Sigmoid colon (tissue), 7 donors: ENCODE results near the gene IGSF21. TPM values are rescaled to one million over a fixed set of nuclear protein-coding genes. Genes with fewer than 3 reads are reported as not detected.

Experiments used
- DNase-seq: peaks from one replicate; pipeline ENCODE4 v3.0.0-alpha.2; 2019
- H3K27ac ChIP-seq, 4 donors: fragments of 200-600 bp; sonication (generic); one replicate each; pipeline ENCODE4 v1.5.1; 2016 to 2019; ENCODE audit warnings: mild to moderate bottlenecking in 1 of 4
- H3K27me3 ChIP-seq, 3 donors: fragments of 200-600 bp; sonication (generic); one replicate each; pipeline ENCODE4 v1.5.1; 2019; ENCODE audit warnings: mild to moderate bottlenecking in 1 of 3
- H3K36me3 ChIP-seq, 4 donors: fragments of 200-600 bp; sonication (generic); one replicate each; pipeline ENCODE4 v1.5.1; 2016 to 2019
- H3K4me1 ChIP-seq, 4 donors: fragments of 200-600 bp; sonication (generic); one replicate each; pipeline ENCODE4 v1.5.1; 2017 to 2019
- H3K4me3 ChIP-seq, 4 donors: fragments of 200-600 bp; sonication (generic); one replicate each; pipeline ENCODE4 v1.5.1; 2017 to 2019; ENCODE audit warnings: mild to moderate bottlenecking in 2 of 4, moderate library complexity in 1 of 4
- H3K9me3 ChIP-seq, 4 donors: fragments of 200-600 bp in 3 of 4; sonication (generic) in 3 of 4; one replicate each; pipeline versions ENCODE4 v1.5.1 to v1.6.1; 2013 to 2019
- CTCF ChIP-seq, 4 experiments: fragments of 450-650 bp in 3 of 4; fragments of 200-600 bp in 1 of 4; IDR thresholded peaks; one replicate each; pipeline ENCODE4 v1.5.1; 2016 to 2019; ENCODE audit warnings: antibody characterized with exemption in 4 of 4, mild to moderate bottlenecking in 3 of 4, moderate library complexity in 2 of 4
- EP300 ChIP-seq, 4 donors: sonication (generic); formaldehyde crosslinking; IDR thresholded peaks; one replicate each; pipeline ENCODE4 v1.6.1; 2017; ENCODE audit warnings: antibody characterized with exemption in 4 of 4
- POLR2A ChIP-seq, 2 donors: fragments of 450-650 bp; IDR thresholded peaks; one replicate each; pipeline ENCODE4 v1.6.1; 2016; ENCODE audit warnings: antibody characterized with exemption in 2 of 2, mild to moderate bottlenecking in 2 of 2, moderate library complexity in 2 of 2
- POLR2AphosphoS5 ChIP-seq, 4 donors: sonication (generic); formaldehyde crosslinking; IDR thresholded peaks; one replicate each; pipeline ENCODE4 v1.6.1; 2017; ENCODE audit warnings: antibody characterized with exemption in 4 of 4
- WGBS, 2 donors: extraction: QIAGEN DNeasy Blood & Tissue Kit; methylation state at CpG; one replicate each; pipeline ENCODE4 v1.1.7; 2013; 5-methylcytosine and 5-hydroxymethylcytosine counted together
- intact Hi-C: fragments of 100-400 bp; cut with DNase I; formaldehyde crosslinking; loops from one replicate; pipeline ENCODE4 v1.15.1; 2023
- polyA plus RNA-seq, 3 donors: library from polyadenylated mRNA; stranded (reverse); fragments of 200-250 nt; gene quantifications; one replicate each; pipeline ENCODE4 v1.2.3, GENCODE V29; 2013
- total RNA-seq, 4 donors: library from RNA; depleted of rRNA; stranded (reverse); fragments of >200 nt; gene quantifications; one replicate each; pipeline ENCODE4 v1.1.0, GENCODE V29; 2016
- donor health status: healthy with polysubstance abuse.
- donor health status: Bipolar disorder and iron deficiency.
- donor health status: healthy.

IGSF21 gene
- total and polyA plus RNA-seq, 7 donors = 0.55 to 2.6 (median 1.1) TPM; not detected in 2

DNA sequence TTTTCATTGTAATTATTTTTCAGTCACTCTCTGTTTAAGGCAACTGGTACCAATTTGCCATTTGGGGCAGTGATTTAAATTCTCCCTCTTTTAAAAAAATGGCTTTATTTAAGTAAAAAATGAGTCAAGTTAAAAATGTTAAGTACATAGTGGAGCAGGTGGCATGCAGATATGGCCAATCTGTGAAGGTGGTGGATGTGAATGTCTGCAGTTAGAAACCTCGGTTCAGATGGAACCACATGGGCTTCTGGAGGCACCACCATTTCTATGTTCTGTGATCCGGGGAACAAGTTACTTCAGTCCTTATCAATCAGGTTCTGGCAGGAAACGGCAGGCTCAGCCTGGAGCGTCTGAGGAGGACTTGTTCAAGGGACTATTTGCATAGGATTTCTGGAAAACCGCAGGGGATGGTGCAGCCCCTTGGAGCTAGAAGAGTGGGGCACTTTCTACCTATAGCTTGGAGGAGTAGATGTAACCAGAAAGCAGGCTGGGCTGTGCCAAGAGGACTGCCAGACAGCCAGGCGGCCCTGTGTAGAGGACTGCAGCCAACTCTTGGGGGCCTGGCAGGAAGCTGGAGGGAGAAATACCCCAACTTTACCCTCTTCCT, 12.3 kb downstream of the IGSF21 start:
- Histone ChIP-seq H3K36me3 (no peaks in the 10 kb centered on the region), H3K9me3 (no peaks in the 10 kb centered on the region), H3K4me1 (no peaks in the 10 kb centered on the region), H3K27me3 (peaks cover 0 to 16% (median 0%) of the 10 kb centered on the region in 3 donors), H3K27ac (no peak overlapping the region), H3K4me3 (no peak overlapping the region)
- WGBS, 2 donors = 43 to 47% methylated on average over 6 of the region's 6 CpGs
- intact Hi-C loops = no loop called here
- no peak for DNase-seq
- TF ChIP-seq EP300 (IDR thresholded peaks at IDR 0.05) = no peak
- no peak for TF ChIP-seq POLR2A (IDR thresholded peaks at IDR 0.05)
- no peak for TF ChIP-seq CTCF (IDR thresholded peaks at IDR 0.05)
- no peak for TF ChIP-seq POLR2AphosphoS5 (IDR thresholded peaks at IDR 0.05)

DNA sequence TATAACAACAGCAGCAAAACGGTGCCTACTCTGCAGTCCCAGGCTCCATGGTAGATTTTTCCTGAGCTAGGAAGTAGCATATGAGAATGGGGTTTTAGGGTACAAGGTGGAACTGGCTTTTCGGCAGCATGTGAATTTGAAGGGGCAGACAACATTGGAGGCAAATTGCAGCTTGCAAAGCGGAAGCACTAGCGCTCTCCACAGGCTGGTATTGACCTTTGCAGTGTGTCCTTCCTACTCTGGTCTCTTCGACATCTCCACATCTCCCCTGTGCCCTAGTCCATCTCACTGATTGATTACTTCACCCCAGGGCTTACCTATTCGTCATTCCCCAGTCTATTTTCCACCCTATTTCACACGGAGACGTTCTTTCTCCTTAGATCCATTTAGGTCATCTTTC, 13.0 kb downstream of the IGSF21 start:
- DNase-seq = no peak
- H3K9me3 ChIP-seq = no peaks in the 10 kb centered on the region
- TF ChIP-seq CTCF (IDR thresholded peaks at IDR 0.05) (no peak), POLR2AphosphoS5 (IDR thresholded peaks at IDR 0.05) (no peak), EP300 (IDR thresholded peaks at IDR 0.05) (no peak), POLR2A (IDR thresholded peaks at IDR 0.05) (no peak)
- no peaks in the 10 kb centered on the region for H3K36me3 ChIP-seq
- peaks cover 0 to 10% (median 0%) of the 10 kb centered on the region in 3 donors for H3K27me3 ChIP-seq
- no peaks in the 10 kb centered on the region for H3K4me1 ChIP-seq
- no peak overlapping the region for H3K27ac ChIP-seq
- H3K4me3 ChIP-seq = no peak overlapping the region
- WGBS, 2 donors = 80 to 82% methylated on average over 8 of the region's 8 CpGs
- intact Hi-C loops = no loop called here

- H3K27me3 ChIP-seq = peaks cover 0 to 10% (median 0%) of the 10 kb centered on the region in 3 donors
- TF ChIP-seq EP300 (IDR thresholded peaks at IDR 0.05) = no peak
- no peak for TF ChIP-seq POLR2AphosphoS5 (IDR thresholded peaks at IDR 0.05)
- TF ChIP-seq POLR2A (IDR thresholded peaks at IDR 0.05) = no peak
- no peak for TF ChIP-seq CTCF (IDR thresholded peaks at IDR 0.05)
- no peaks in the 10 kb centered on the region for H3K4me1 ChIP-seq
Observed at GRCh38 chr1:18121072-18121820, 13.6 kb downstream of the IGSF21 start.

DNA sequence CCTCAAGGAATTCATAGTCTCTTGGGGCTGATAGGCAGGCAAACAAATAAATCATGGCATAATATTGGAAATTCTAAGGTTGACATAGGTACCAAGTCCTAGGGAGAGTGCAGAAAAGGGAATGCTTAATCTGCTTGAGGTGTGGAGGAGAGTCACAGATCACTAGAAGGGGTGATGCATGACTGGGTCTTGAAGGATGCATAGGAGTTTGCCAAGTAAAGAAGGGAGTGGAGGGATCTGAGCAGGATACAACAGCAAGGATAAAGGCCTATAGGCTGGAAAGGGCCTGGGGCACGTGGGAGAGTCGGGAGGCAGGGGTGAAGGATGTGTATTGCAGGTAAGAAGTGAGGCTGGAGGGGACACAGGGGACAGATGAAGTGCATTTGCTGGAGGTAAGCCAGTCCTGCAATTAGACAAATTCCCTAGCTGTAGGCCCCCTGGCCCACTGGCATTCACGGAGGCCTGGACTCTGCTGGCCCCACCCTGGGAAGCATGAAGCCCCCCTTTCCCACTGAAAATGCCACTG, 15.9 kb downstream of the IGSF21 start:
- H3K9me3 ChIP-seq = no peaks in the 10 kb centered on the region
- no peak for TF ChIP-seq CTCF (IDR thresholded peaks at IDR 0.05)
- no peak for TF ChIP-seq POLR2A (IDR thresholded peaks at IDR 0.05)
- TF ChIP-seq POLR2AphosphoS5 (IDR thresholded peaks at IDR 0.05) = no peak
- no peak for TF ChIP-seq EP300 (IDR thresholded peaks at IDR 0.05)
- H3K4me3 ChIP-seq = no peak overlapping the region
- H3K27me3 ChIP-seq = peaks cover 0 to 1% (median 0%) of the 10 kb centered on the region in 3 donors
- intact Hi-C loops = no loop called here
- H3K36me3 ChIP-seq = no peaks in the 10 kb centered on the region
- no peak overlapping the region for H3K27ac ChIP-seq
- WGBS, 2 donors = 49 to 73% methylated on average over 3 of the region's 3 CpGs
- no peaks in the 10 kb centered on the region for H3K4me1 ChIP-seq
- no peak for DNase-seq

More at GRCh38 chr1:18121072-18121820, 13.6 kb downstream of the IGSF21 start:
- intact Hi-C loops = no loop called here
- no peak overlapping the region for H3K27ac ChIP-seq
- DNase-seq = no peak
- no peaks in the 10 kb centered on the region for H3K9me3 ChIP-seq
- 90 to 91% methylated on average over 11 of the region's 11 CpGs for WGBS, 2 donors
- H3K4me3 ChIP-seq = no peak overlapping the region
- H3K36me3 ChIP-seq = no peaks in the 10 kb centered on the region
